ENCODE measurements around the gene DIPK1C. TPM values are rescaled to one million over a fixed set of nuclear protein-coding genes. Genes with fewer than 3 reads are reported as not detected.

The DIPK1C gene
- total and polyA plus RNA-seq, 11 donors = 1.3 to 14.2 (median 6.3) TPM

GRCh38 chr18:74402806-74403433 is 54.2 kb downstream of the DIPK1C start:
- Histone ChIP-seq H3K4me1 (peaks cover 0 to 32% (median 12%) of the 10 kb centered on the region in 12 donors), H3K27me3 (no peaks in the 10 kb centered on the region), H3K36me3 (no peaks in the 10 kb centered on the region), H3K9me3 (no peaks in the 10 kb centered on the region), H3K27ac (no peak overlapping the region), H3K4me3 (no peak overlapping the region)
- intact Hi-C loops (cut with DNase I) = loop anchor here in 2 of 10 donors (5.0 to 10.0 kb wide), 2 partner anchors 39 to 62 kb away; no protein-coding TSS in a partner anchor
- DNase-seq (no peak), ATAC-seq (peak in 1 of 4 donors; percentile 62)
- TF ChIP-seq CTCF (IDR thresholded peaks at IDR 0.05) (no peak), POLR2A (IDR thresholded peaks at IDR 0.05) (no peak)
- 64 to 71% (median 67%) methylated on average over 9 of the region's 9 CpGs for WGBS, 4 donors

- no peak for ATAC-seq
- WGBS, 4 donors = 74 to 80% (median 77%) methylated on average over 4 of the region's 4 CpGs
These were observed 56.3 kb downstream of the DIPK1C start for GRCh38 chr18:74400813-74401212.

GRCh38 chr18:74399091-74399887 is 57.8 kb downstream of the DIPK1C start:
- peak overlapping the region in 5 of 12 donors; percentile 3 to 22 (median 12) for H3K4me3 ChIP-seq
- intact Hi-C loops (cut with DNase I) = no loop called here
- DNase-seq = peak in 3 of 5 donors; percentile 39 to 57 (median 40)

More at GRCh38 chr18:74400813-74401212, 56.3 kb downstream of the DIPK1C start:
- TF ChIP-seq CTCF (IDR thresholded peaks at IDR 0.05) = no peak
- no peak for TF ChIP-seq POLR2A (IDR thresholded peaks at IDR 0.05)
- no peaks in the 10 kb centered on the region for H3K9me3 ChIP-seq
- DNase-seq = no peak
- no peaks in the 10 kb centered on the region for H3K36me3 ChIP-seq
- H3K27me3 ChIP-seq = no peaks in the 10 kb centered on the region
- H3K4me3 ChIP-seq = no peak overlapping the region
- intact Hi-C loops (cut with DNase I) = loop anchor here in 2 of 10 donors (5.0 to 10.0 kb wide), 2 partner anchors 41 to 64 kb away; no protein-coding TSS in a partner anchor
- no peak overlapping the region for H3K27ac ChIP-seq
- H3K4me1 ChIP-seq = peaks cover 0 to 42% (median 14%) of the 10 kb centered on the region in 12 donors

More at GRCh38 chr18:74399091-74399887, 57.8 kb downstream of the DIPK1C start:
- no peak for TF ChIP-seq CTCF (IDR thresholded peaks at IDR 0.05)
- TF ChIP-seq POLR2A (IDR thresholded peaks at IDR 0.05) = no peak
- ATAC-seq = peak in 3 of 4 donors; percentile 55 to 75 (median 66)
- Histone ChIP-seq H3K27me3 (no peaks in the 10 kb centered on the region), H3K27ac (peak overlapping the region in 9 of 12 donors; percentile 8 to 55 (median 27)), H3K4me1 (peaks cover 0 to 45% (median 15%) of the 10 kb centered on the region in 12 donors), H3K36me3 (no peaks in the 10 kb centered on the region), H3K9me3 (no peaks in the 10 kb centered on the region)
- 35 to 53% (median 42%) methylated on average over 14 of the region's 14 CpGs for WGBS, 4 donors
